ENCODE measurements around the gene HDAC8. TPM values are rescaled to one million over a fixed set of nuclear protein-coding genes. Genes with fewer than 3 reads are reported as not detected.

HDAC8 gene
- total RNA-seq, 1 donor from 2014 or later, result 39.6 TPM

DNA sequence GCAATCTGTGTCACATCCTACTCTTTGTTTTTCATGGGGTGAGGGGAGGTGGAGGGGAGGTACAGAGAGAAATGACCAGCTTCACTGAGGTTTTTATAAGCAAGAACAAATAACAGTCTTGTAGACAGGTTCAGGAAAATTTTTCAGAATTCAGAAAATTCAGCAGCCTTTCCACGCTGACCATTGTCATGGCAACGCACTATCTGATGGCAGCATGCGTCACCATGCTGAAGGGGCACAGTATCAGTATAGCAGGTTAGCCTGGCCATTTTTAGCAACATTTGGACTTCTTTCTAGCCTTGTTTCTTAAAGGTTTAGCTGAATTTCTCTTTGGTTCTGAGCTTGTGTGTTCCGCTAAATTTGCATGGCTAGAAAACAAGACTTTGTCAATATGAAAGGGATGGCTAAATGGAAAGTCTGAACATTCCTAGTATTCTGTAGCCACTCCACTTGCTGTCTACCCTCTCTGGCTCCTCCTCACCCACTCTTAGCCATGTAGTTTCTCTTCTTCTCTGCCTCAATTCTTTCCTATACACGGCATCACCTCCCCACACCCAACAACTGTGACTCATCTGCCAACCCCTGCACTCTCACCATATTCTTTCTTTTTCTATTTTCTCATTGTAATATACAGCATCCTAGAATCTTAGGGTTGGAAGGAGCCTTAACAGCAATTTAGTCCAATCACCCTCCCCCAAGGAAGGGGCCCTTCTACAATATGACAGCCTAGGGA, 224.2 kb downstream of the HDAC8 start:
- ChIA-PET CTCF (no interaction called here), POLR2A (no interaction called here)
- Mint-ChIP-seq H3K4me1 (no peaks in the 10 kb centered on the region), H3K27ac (no peak overlapping the region), H3K4me3 (no peak overlapping the region), H3K9me3 (no peaks in the 10 kb centered on the region), H3K36me3 (ENCODE audit: low read depth) (peaks cover 39% of the 10 kb centered on the region), H3K27me3 (no peaks in the 10 kb centered on the region)
- TF ChIP-seq, protein P1, sequence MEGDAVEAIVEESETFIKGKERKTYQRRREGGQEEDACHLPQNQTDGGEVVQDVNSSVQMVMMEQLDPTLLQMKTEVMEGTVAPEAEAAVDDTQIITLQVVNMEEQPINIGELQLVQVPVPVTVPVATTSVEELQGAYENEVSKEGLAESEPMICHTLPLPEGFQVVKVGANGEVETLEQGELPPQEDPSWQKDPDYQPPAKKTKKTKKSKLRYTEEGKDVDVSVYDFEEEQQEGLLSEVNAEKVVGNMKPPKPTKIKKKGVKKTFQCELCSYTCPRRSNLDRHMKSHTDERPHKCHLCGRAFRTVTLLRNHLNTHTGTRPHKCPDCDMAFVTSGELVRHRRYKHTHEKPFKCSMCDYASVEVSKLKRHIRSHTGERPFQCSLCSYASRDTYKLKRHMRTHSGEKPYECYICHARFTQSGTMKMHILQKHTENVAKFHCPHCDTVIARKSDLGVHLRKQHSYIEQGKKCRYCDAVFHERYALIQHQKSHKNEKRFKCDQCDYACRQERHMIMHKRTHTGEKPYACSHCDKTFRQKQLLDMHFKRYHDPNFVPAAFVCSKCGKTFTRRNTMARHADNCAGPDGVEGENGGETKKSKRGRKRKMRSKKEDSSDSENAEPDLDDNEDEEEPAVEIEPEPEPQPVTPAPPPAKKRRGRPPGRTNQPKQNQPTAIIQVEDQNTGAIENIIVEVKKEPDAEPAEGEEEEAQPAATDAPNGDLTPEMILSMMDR (IDR thresholded peaks at IDR 0.05), result no peak
- no peak for DNase-seq
- intact Hi-C loops (cut with micrococcal nuclease), result no loop called here
- ATAC-seq (ENCODE audit: low read depth), result no peak

DNA sequence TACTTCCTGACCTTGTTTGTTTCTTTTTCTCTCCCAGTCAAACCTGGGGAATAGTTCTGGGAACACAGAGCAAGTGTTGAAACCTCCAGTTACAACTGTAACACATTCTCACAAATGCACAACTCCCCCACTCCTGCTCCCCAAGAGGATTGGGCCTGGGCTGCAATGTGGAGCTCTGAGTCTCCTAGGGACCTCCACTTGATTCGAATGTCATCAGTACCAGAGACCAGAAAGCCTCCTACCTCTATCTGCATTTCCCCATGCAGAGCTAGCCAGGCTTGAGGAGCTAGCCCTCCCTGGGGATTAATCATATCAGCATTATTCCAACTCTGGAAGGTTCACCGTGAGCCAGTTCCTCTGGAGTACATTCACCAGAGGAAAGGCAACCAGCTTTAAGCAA, 225.3 kb downstream of the HDAC8 start:
- no peak for ATAC-seq (ENCODE audit: low read depth)
- no peak overlapping the region for H3K4me3 Mint-ChIP-seq
- DNase-seq, result no peak
- TF ChIP-seq, protein P1 (IDR thresholded peaks at IDR 0.05), result no peak
- H3K9me3 Mint-ChIP-seq, result no peaks in the 10 kb centered on the region
- H3K27me3 Mint-ChIP-seq, result no peaks in the 10 kb centered on the region
- intact Hi-C loops (cut with micrococcal nuclease), result no loop called here
- no peaks in the 10 kb centered on the region for H3K4me1 Mint-ChIP-seq
- H3K27ac Mint-ChIP-seq, result no peak overlapping the region
- H3K36me3 Mint-ChIP-seq (ENCODE audit: low read depth), result peaks cover 41% of the 10 kb centered on the region
- POLR2A ChIA-PET, result no interaction called here
- CTCF ChIA-PET, result no interaction called here

DNA sequence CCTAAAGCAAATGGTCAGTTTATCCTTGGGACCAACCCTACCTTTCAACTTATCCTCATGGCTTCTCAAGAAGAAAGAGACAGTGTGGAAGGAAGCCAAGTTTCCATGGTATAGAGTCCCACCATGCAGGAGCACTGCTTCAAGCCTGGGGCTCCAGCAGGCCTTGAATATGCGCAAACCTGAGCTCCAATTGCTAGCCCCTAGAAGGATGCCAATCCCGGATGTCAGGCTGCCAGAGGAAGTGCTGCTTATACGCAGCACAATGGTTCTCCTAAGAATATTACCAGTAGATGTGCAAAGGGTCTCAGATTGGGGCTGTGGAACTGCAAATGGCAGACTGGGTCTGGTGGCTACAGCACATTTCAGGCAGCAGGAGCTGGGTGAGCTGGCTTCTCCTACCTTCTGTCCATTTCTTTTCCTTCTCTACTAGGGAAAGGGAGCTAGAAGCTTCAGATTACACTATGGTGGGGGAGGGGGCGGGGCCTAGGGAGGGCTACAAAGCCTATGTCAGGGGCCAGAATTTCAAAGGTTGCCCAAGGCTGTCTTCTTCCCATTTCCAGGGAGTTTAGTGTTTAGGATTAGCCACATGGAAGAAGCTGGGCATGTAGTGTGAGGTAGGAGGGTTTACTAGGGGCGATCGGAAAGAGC, 226.2 kb downstream of the HDAC8 start:
- no peak for DNase-seq
- Mint-ChIP-seq H3K36me3 (ENCODE audit: low read depth) (peaks cover 34% of the 10 kb centered on the region), H3K27me3 (no peaks in the 10 kb centered on the region), H3K27ac (no peak overlapping the region), H3K4me1 (no peaks in the 10 kb centered on the region), H3K9me3 (no peaks in the 10 kb centered on the region), H3K4me3 (no peak overlapping the region)
- no peak for ATAC-seq (ENCODE audit: low read depth)
- ChIA-PET CTCF (no interaction called here), POLR2A (no interaction called here)
- TF ChIP-seq, protein P1 (IDR thresholded peaks at IDR 0.05), result no peak
- intact Hi-C loops (cut with micrococcal nuclease), result no loop called here

DNA sequence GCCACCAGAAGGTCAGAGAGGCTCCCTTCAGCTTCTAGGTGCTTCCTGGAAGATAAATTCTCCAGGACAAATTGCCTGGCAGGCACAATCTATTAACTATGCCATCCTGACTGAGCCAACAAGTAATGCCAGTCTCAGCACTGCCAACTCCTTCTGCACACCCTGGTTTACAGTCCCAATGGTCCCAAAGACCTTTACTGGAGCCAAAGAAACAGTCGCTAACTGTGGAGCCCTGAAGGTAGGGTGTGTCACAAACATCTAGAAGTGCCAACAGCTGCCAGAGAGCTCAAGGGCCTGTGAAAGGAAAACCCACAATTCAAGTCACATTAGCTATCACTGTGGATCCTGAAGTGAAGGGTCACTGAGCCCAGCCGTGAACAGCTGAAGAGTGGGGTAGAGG, 232.0 kb downstream of the HDAC8 start:
- POLR2A ChIA-PET, result no interaction called here
- TF ChIP-seq, protein P1 (IDR thresholded peaks at IDR 0.05), result no peak

DNA sequence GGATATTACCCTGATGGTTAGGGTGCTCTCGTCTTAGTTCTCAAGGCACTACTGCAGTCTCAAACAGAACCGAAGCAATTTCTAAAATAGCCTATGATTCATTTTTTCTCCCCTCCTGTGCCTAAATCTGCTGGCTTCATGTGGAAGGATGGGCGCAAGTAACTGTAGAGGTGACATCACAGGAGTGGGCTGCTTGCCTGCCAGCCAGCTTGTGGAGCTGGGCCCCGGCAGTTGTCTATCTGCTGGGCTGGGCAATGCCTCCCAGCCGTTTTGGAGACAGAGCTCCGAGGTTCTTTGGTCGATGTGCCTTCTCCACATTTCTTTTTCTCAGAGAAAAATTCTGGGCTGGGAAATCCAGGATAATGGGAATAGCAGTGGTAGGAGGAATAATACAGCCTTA, 232.6 kb downstream of the HDAC8 start:
- peaks cover 17% of the 10 kb centered on the region for H3K36me3 Mint-ChIP-seq (ENCODE audit: low read depth)
- CTCF ChIA-PET, result no interaction called here
- intact Hi-C loops (cut with micrococcal nuclease), result no loop called here

More for the DNA sequence above, 232.0 kb downstream of the HDAC8 start:
- Mint-ChIP-seq H3K27ac (no peak overlapping the region), H3K4me1 (no peaks in the 10 kb centered on the region), H3K36me3 (ENCODE audit: low read depth) (peaks cover 14% of the 10 kb centered on the region), H3K27me3 (no peaks in the 10 kb centered on the region), H3K4me3 (no peak overlapping the region), H3K9me3 (no peaks in the 10 kb centered on the region)
- ATAC-seq (ENCODE audit: low read depth) (no peak), DNase-seq (no peak)
- CTCF ChIA-PET, result no interaction called here
- intact Hi-C loops (cut with micrococcal nuclease), result no loop called here

More for the DNA sequence above, 232.6 kb downstream of the HDAC8 start:
- DNase-seq, result no peak
- no peaks in the 10 kb centered on the region for H3K9me3 Mint-ChIP-seq
- H3K4me3 Mint-ChIP-seq, result no peak overlapping the region
- TF ChIP-seq, protein P1 (IDR thresholded peaks at IDR 0.05), result no peak
- H3K27ac Mint-ChIP-seq, result no peak overlapping the region
- ATAC-seq (ENCODE audit: low read depth), result no peak
- H3K4me1 Mint-ChIP-seq, result no peaks in the 10 kb centered on the region
- POLR2A ChIA-PET, result no interaction called here
- H3K27me3 Mint-ChIP-seq, result no peaks in the 10 kb centered on the region
